Measurements from ENCODE around the gene MAFG. TPM values are rescaled to one million over a fixed set of nuclear protein-coding genes. Genes with fewer than 3 reads are reported as not detected.

Gene MAFG
- total and polyA plus RNA-seq, 2 of the 13 experiments (the other 11 are each of a cell fraction or from before 2014, with no cell fraction given) = 14.5 to 20.0 TPM

- peaks cover 44% of the 10 kb centered on the region for H3K79me2 ChIP-seq (ENCODE audit: insufficient read depth, low read length)
- peaks cover 24% of the 10 kb centered on the region for H4K20me1 ChIP-seq (ENCODE audit: insufficient read depth, low read length)
- H3K36me3 ChIP-seq (replicated peaks in 1 of 2; ENCODE audit: control insufficient read depth in 1 of 2, insufficient read depth in 2 of 2, low read length in 2 of 2) = peaks cover 33 to 57% of the 10 kb centered on the region in 2 experiments
- peaks cover 64% of the 10 kb centered on the region for H3K4me1 ChIP-seq (ENCODE audit: insufficient read depth, low read length)
- in situ Hi-C loops (cut with HindIII; ENCODE audit: extremely low pct_ligation_motif_present, low pct_unique_long_range_greater_than_20kb) (loop anchor here (5.0 kb wide), 2 partner anchors 40 to 65 kb away; partner anchors contain the start of genes CENPX and LRRC45), intact Hi-C loops (cut with micrococcal nuclease; ENCODE audit: unreplicated experiment) (no loop called here)
- no peak overlapping the region for H3K27ac ChIP-seq (ENCODE audit: extremely low read length, insufficient read depth, low read length)
- H2AFZ ChIP-seq (ENCODE audit: low read length) = no peak overlapping the region
- peak overlapping the region; percentile 99; the same call in 1 of the 2 replicates for H3K9ac ChIP-seq (ENCODE audit: insufficient read depth, low read depth, low read length)
- ATAC-seq = no peak
- no peak for FAIRE-seq
- H3K9me3 ChIP-seq (ENCODE audit: low read length) = no peaks in the 10 kb centered on the region
- ChIA-PET CTCF (ENCODE audit: low intra/inter-chr PET ratio, low total read pairs) (no interaction called here), POLR2A (interaction anchor here (1.1 to 9.7 kb wide), 6 partner anchors 10 to 65 kb away, joined by 3 to 136 read pairs (median 20); partner anchors contain the start of genes CENPX and LRRC45)
- BruUV-seq (replicated peaks) = no TSS peak
- 84% methylated on average over 30 of the region's 45 CpGs for WGBS (ENCODE audit: low lambda C conversion rate)
- no peaks in the 10 kb centered on the region; a peak in 1 of 5 replicates for H3K27me3 ChIP-seq (ENCODE audit: control insufficient read depth in 1 of 2, insufficient read depth in 2 of 2, low read length in 2 of 2)
- H3K4me2 ChIP-seq (ENCODE audit: low read depth, low read length) = peak overlapping the region; percentile 33; the same call in 1 of the 2 replicates
- no peak for DNase-seq (ENCODE audit: low spot score)
- H3K4me3 ChIP-seq (replicated peaks in 1 of 3; ENCODE audit: insufficient read depth in 1 of 3, low read depth in 2 of 3, low read length in 3 of 3) = peak overlapping the region in 2 of 3 experiments; percentile 95 to 97; a peak in 3 of 6 replicates
- TF ChIP-seq ZNF326 (CRISPR knock-in tag; IDR thresholded peaks at IDR 0.05; ENCODE audit: borderline replicate concordance) (peak; percentile 41; the same call in 1 of the 2 replicates), AGO2 (optimal IDR thresholded peaks at IDR 0.05; ENCODE audit: low read depth, low read length) (peak; percentile 100), ZBTB39 (CRISPR knock-in tag; IDR thresholded peaks at IDR 0.05) (0 out of 2 replicates have a peak, but pooled peaks have one; percentile 44), STAT5B (CRISPR knock-in tag; IDR thresholded peaks at IDR 0.05) (no peak), RBM39 (IDR thresholded peaks at IDR 0.05; ENCODE audit: low read depth, low read length, poor library complexity, severe bottlenecking) (peak; percentile 25), ZSCAN9 (CRISPR knock-in tag; IDR thresholded peaks at IDR 0.05; ENCODE audit: borderline replicate concordance) (no peak), DNMT1 (CRISPR knock-in tag; IDR thresholded peaks at IDR 0.05) (peak; percentile 62; the same call in 1 of the 2 replicates)
- TF ChIP-seq, protein P1, sequence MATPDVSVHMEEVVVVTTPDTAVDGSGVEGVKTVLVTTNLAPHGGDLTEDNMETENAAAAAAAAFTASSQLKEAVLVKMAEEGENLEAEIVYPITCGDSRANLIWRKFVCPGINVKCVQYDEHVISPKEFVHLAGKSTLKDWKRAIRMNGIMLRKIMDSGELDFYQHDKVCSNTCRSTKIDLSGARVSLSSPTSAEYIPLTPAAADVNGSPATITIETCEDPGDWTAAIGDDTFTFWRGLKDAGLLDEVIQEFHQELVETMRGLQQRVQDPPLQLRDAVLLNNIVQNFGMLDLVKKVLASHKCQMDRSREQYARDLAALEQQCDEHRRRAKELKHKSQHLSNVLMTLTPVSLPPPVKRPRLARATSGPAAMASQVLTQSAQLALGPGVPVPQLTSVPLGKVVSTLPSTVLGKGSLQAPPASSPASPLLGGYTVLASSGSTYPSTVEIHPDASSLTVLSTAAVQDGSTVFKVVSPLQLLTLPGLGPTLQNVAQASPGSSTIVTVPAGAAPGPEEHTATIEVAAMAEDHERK (CRISPR knock-in tag; IDR thresholded peaks at IDR 0.05; ENCODE audit: low read depth) = no peak
- TF ChIP-seq, protein P2, sequence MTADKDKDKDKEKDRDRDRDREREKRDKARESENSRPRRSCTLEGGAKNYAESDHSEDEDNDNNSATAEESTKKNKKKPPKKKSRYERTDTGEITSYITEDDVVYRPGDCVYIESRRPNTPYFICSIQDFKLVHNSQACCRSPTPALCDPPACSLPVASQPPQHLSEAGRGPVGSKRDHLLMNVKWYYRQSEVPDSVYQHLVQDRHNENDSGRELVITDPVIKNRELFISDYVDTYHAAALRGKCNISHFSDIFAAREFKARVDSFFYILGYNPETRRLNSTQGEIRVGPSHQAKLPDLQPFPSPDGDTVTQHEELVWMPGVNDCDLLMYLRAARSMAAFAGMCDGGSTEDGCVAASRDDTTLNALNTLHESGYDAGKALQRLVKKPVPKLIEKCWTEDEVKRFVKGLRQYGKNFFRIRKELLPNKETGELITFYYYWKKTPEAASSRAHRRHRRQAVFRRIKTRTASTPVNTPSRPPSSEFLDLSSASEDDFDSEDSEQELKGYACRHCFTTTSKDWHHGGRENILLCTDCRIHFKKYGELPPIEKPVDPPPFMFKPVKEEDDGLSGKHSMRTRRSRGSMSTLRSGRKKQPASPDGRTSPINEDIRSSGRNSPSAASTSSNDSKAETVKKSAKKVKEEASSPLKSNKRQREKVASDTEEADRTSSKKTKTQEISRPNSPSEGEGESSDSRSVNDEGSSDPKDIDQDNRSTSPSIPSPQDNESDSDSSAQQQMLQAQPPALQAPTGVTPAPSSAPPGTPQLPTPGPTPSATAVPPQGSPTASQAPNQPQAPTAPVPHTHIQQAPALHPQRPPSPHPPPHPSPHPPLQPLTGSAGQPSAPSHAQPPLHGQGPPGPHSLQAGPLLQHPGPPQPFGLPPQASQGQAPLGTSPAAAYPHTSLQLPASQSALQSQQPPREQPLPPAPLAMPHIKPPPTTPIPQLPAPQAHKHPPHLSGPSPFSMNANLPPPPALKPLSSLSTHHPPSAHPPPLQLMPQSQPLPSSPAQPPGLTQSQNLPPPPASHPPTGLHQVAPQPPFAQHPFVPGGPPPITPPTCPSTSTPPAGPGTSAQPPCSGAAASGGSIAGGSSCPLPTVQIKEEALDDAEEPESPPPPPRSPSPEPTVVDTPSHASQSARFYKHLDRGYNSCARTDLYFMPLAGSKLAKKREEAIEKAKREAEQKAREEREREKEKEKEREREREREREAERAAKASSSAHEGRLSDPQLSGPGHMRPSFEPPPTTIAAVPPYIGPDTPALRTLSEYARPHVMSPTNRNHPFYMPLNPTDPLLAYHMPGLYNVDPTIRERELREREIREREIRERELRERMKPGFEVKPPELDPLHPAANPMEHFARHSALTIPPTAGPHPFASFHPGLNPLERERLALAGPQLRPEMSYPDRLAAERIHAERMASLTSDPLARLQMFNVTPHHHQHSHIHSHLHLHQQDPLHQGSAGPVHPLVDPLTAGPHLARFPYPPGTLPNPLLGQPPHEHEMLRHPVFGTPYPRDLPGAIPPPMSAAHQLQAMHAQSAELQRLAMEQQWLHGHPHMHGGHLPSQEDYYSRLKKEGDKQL (CRISPR knock-in tag; IDR thresholded peaks at IDR 0.05; ENCODE audit: low read depth) = no peak
Measured at GRCh38 chr17:81956607-81957589, 29.4 kb upstream of the MAFG start.

All from HepG2 (cell line).